Activated T-cell treated with anti-CD3 and anti-CD28 coated beads for 48 hours (primary cell): Measurements from ENCODE around the gene EMID1.
A peak's percentile ranks its signal among the peaks of the same experiment; 100 is the strongest.

Experiments
- DNase-seq: peaks from one replicate; pipeline ENCODE4 v3.0.0-alpha.2; 2020; ENCODE audit warnings: low read depth

The EMID1 gene

GRCh38 chr22:29298641-29299040 lies 92.9 kb downstream of the EMID1 start:
- DNase-seq, result no peak

- no peak for DNase-seq
Measured at GRCh38 chr22:29299136-29299900, 93.6 kb downstream of the EMID1 start.

GRCh38 chr22:29300467-29300806 lies 94.7 kb downstream of the EMID1 start:
- DNase-seq, result no peak

- DNase-seq, result no peak
Measured at GRCh38 chr22:29300807-29301601, 95.3 kb downstream of the EMID1 start.

- no peak for DNase-seq
Measured at GRCh38 chr22:29301716-29302401, 96.2 kb downstream of the EMID1 start.

- DNase-seq, result no peak
Measured at GRCh38 chr22:29302402-29302680, 96.6 kb downstream of the EMID1 start.

- DNase-seq, result no peak
Measured at GRCh38 chr22:29302681-29303465, 97.2 kb downstream of the EMID1 start.

GRCh38 chr22:29305836-29306174 lies 100.1 kb downstream of the EMID1 start:
- DNase-seq, result no peak

- DNase-seq, result peak; percentile 33
Measured at GRCh38 chr22:29306175-29306834, 100.6 kb downstream of the EMID1 start, which contains the start of gene GAS2L1. Gene GAS2L1 (plus strand): TSS chr22:29306650. CDS start chr22:29308106, 1,456 bp downstream.

GRCh38 chr22:29306835-29307595 lies 101.3 kb downstream of the EMID1 start:
- peak; percentile 34 for DNase-seq

- no peak for DNase-seq
Measured at GRCh38 chr22:29307596-29308147, 102.0 kb downstream of the EMID1 start.

GRCh38 chr22:29308148-29308790 lies 102.6 kb downstream of the EMID1 start:
- no peak for DNase-seq

GRCh38 chr22:29308791-29309262 lies 103.1 kb downstream of the EMID1 start:
- DNase-seq, result peak; percentile 31
